ENCODE measurements around the gene SLC38A6.
A peak's percentile ranks its signal among the peaks of the same experiment; 100 is the strongest.

SLC38A6 gene

GRCh38 chr14:60981633-60982455 is 799 bp downstream of the SLC38A6 start:
- no peak for DNase-seq

GRCh38 chr14:60984196-60984595 is 3.2 kb downstream of the SLC38A6 start:
- DNase-seq: no peak

GRCh38 chr14:60986500-60986899 is 5.5 kb downstream of the SLC38A6 start:
- no peak for DNase-seq

GRCh38 chr14:60989599-60989998 is 8.6 kb downstream of the SLC38A6 start:
- no peak for DNase-seq

GRCh38 chr14:60998617-60999016 is 17.6 kb downstream of the SLC38A6 start:
- no peak for DNase-seq

- DNase-seq: no peak
Measured at GRCh38 chr14:60999536-60999935, 18.5 kb downstream of the SLC38A6 start.

GRCh38 chr14:61003571-61003970 is 22.5 kb downstream of the SLC38A6 start:
- no peak for DNase-seq

GRCh38 chr14:61019537-61019936 is 38.5 kb downstream of the SLC38A6 start:
- no peak for DNase-seq

GRCh38 chr14:61025251-61026223 is 44.5 kb downstream of the SLC38A6 start:
- peak; percentile 50 to 58 for DNase-seq

- no peak for DNase-seq
Measured at GRCh38 chr14:61026526-61026925, 45.5 kb downstream of the SLC38A6 start.

GRCh38 chr14:61031026-61031425 is 50.0 kb downstream of the SLC38A6 start:
- DNase-seq: no peak

GRCh38 chr14:61033054-61033453 is 52.0 kb downstream of the SLC38A6 start:
- no peak for DNase-seq

- DNase-seq: no peak
Measured at GRCh38 chr14:61033855-61034254, 52.8 kb downstream of the SLC38A6 start.

GRCh38 chr14:61034416-61035120 is 53.5 kb downstream of the SLC38A6 start:
- DNase-seq: no peak

- DNase-seq: no peak
Measured at GRCh38 chr14:61037215-61037614, 56.2 kb downstream of the SLC38A6 start.

GRCh38 chr14:61041704-61042103 is 60.7 kb downstream of the SLC38A6 start:
- no peak for DNase-seq

GRCh38 chr14:61042220-61042619 is 61.2 kb downstream of the SLC38A6 start:
- DNase-seq: no peak

GRCh38 chr14:61043506-61043905 is 62.5 kb downstream of the SLC38A6 start:
- no peak for DNase-seq

- DNase-seq: no peak
Measured at GRCh38 chr14:61047021-61047420, 66.0 kb downstream of the SLC38A6 start.

- no peak for DNase-seq
Measured at GRCh38 chr14:61048640-61049039, 67.6 kb downstream of the SLC38A6 start.

- DNase-seq: no peak
Measured at GRCh38 chr14:61050417-61050816, 69.4 kb downstream of the SLC38A6 start.

GRCh38 chr14:61051051-61051450 is 70.0 kb downstream of the SLC38A6 start:
- no peak for DNase-seq

GRCh38 chr14:61051621-61052020 is 70.6 kb downstream of the SLC38A6 start:
- DNase-seq: no peak

All from activated T-cell treated with anti-CD3 and anti-CD28 coated beads, Interleukin-2, amount 50 U/mL, for 48 hours (primary cell).